Activated T-helper 9 cell treated with anti-CD3 and anti-CD28 coated beads, Interleukin-2, amount 50 U/mL, for 16 hours (primary cell): Measurements from ENCODE around the gene SCARB1.

Experiments
- DNase-seq: peaks from one replicate; pipeline ENCODE4 v3.0.0-alpha.2; 2020; ENCODE audit warnings: low read depth

Gene SCARB1

DNA sequence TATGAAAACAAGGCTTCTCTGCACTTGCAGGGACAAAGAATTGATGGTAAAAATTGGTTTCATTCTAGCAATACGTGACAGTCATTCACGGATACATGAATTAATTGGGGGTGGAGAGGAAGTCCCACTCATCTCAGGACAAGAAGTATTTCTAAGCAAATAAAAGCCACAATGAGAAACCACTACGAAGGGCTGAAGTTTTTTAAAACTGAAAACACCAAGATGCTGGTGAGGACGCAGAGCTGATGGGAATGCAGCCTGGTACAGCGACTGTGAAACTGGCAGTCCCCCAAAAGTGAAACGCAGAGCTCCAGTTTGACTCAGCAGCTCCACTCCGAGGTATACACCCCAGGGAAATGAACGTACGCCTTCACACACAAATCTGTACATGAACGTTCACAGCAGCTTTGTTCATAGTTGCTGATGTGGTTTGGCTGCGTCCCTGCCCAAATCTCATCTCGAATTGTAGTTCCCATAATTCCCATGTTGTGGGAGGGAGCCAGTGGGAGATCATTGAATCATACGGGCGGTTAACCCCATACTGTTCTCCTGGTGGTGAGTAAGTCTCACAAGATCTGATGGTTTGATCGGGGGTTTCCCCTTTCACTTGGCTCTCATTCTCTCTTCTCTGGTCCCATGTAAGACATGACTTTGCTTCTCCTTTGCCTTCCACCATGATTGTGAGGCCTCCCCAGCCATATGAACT is 89.0 kb downstream of the SCARB1 start:
- DNase-seq, result peak; percentile 62

DNA sequence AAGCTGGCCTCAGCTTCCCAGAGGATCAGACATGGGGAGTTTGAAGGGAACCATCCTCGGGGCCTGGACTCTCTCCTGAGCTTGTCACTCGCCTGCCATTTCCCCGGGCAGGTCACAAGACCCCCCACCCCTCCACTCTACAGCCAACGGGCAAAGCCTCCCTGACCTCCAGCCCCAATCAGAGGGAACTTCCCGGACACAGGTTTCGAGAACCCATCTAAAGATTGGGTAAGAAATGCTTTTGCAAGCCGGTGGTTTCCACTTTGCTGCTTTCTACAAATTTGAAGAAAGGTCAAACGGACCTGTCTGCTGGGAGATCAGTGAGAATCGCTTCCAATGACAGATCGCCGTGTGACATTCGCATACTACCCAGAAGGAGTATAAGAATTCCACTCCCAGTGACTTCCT is 89.6 kb downstream of the SCARB1 start:
- DNase-seq, result no peak

DNA sequence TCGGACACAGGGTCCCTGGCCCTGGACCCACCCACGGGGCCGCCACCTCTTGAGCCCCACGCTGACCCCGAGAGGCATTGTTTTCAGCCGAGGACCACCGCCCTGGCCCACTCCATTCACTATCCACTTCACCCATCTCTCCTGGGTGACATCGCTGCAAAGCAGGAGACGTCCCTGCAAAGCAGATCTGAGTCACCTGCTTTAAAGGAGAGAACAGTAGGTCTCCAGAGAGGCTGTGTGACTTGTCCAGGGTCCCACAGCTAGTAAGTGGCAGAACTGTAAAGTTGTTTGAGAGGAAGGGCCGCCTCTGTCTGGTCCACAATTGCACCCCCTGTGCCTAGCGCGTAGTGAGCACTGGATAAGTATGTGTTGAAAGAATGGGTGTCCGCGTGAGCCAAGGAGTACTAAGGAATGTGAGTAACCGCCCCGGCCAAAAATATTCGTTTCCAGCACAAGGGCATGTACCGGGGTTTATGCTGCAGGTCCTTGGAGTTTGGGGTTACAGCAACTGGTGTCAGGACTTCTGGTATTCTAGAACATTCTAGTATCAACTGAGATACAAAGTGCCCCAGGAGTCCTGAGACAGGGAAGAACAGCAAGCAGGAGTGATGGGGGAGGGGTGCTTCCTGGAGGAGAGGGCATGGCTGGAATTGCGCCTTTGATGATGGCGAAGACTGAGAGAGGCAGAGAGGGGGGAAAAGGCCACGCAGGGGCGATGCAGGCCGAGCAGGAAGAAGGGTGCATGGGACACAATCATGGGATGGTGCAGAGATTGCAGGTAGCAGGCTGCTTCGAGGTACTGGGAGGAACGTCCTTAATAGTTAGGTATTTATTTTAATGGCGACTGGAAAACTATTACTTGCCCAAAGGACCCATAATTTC is 91.1 kb downstream of the SCARB1 start:
- no peak for DNase-seq

DNA sequence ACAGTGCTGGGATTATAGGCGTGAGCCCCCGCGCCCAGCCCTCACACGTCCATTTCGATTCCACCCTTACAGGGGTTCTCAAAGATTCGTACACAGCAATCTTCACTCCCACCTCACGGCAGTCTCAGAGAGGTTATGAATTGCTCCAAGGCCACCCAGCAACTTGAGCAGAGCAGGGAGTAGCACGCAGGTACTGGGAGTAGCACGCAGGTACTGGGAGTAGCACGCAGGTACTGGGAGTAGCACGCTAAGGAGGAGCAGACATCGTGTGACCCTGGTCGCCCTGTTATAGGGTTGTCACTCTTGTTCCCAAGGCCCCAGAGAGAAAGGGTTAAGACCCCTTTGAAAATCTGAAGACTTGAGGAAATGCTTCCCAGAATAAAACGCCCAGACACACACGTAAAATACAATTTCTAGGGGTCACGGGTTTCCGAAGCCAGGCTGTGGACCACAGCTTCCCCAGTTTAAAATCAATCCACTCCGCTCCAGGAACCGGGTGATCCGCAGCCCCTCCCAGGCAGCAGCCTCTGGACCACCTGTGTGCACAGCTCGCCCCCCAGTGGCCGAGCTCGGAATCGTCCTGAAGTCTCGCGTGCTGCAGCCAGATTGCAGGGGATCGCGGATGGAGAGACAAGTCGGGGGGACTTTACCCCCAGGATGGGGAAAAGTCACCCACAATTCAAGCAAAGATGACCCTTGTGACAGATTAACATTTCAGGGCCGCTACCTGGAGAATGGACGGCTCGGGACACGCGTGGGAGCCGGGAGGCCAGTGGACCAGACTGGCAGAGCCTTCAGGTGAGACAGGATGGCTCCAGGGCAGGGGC is 92.0 kb downstream of the SCARB1 start:
- peak; percentile 73 for DNase-seq

DNA sequence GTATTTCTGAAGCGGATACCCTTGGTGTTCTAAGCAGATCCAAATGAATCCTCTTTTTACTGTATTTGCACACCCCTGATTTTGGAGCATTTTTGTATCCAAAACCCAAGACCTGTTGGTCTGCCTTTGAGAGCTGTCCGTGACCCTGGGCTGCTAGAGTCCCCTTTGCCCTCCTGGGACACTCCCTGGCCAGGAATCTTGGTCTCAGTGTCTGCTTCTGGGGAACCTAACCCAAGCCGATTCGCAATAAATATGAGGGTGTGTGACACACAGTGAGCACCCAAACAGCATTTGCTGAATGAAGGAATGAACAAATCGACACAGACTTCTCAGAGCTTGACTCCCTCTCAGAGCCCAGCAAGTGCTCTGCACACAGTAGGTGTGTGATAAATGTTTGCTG is 92.9 kb downstream of the SCARB1 start:
- no peak for DNase-seq

DNA sequence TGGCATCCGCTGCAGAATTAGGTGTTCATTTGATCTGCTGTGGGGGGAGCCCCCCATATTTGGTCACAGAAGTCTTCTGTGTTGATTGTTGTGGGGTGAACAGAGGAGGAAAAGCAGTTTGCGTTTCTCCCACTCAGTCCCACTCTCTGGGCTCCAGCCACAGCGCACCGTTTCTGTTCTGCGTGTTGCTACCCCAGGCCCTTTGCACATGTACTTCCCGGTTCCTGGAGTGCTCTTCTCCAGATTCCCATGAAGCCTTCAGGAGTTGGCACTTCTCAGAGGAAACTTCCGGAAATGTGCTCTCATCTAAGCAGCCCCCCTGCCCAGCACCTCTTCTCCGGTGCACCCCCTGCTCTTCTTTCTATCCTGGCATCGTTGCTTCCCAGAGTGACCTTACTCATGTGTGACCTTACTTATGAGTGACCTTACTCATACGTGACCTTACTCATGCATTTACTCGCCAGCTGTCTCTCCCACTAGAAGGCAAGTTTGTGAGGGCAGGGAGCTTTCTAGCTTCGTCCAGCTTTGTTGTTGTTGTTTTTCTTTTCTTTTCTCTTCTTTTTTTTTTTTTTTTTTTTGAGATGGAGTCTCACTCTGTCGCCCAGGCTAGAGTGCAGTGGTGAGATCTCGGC is 93.7 kb downstream of the SCARB1 start:
- DNase-seq, result no peak

DNA sequence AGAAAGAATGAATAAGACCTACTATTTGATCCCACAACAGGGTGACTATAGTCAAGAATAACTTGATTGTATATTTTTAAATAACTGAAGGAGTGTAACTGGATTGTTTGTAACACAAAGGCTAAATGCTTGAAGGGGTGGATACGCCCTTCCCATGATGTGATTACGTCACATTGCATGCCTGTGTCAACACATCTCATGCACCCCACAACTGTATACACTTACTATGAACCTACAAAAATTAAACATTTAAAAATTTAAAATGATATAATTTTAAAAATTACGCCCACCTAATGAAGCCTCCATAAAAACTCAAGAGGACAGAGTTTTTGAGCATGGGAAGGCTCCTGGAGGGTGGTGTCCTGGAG is 94.5 kb downstream of the SCARB1 start:
- DNase-seq, result no peak

DNA sequence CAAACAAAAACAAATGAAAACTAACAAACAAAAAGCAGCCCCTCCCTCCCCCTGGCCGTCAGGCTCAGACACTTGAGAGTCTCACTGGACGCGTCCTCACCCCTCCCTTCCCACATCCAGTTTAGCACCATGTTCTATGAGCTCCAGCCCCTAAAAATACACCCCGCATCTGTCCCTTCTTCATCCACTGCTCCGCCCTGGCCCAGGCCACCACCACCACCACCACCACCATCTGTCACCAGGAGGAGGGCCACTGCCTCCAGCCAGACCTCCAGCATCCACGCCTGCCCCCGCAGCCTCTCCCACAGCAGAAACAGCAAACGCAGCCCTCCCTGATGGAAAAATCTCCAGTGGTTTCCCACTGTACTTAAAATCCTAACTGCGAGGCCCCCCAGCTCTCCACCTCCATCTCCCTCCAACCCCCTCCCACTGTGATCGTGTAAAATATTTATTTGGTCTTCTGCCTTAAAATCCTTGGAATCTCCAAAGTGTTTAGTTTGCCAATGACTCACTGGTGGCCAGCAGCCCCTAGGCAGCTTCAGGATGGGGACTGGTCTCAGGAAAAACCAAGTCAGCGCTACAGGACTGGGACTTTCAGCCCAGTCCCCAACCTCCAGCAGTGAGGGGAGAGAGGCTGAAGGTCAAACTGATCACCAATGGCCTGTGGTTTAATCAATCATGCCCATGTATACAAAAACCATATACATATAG is 95.1 kb downstream of the SCARB1 start:
- DNase-seq, result no peak

DNA sequence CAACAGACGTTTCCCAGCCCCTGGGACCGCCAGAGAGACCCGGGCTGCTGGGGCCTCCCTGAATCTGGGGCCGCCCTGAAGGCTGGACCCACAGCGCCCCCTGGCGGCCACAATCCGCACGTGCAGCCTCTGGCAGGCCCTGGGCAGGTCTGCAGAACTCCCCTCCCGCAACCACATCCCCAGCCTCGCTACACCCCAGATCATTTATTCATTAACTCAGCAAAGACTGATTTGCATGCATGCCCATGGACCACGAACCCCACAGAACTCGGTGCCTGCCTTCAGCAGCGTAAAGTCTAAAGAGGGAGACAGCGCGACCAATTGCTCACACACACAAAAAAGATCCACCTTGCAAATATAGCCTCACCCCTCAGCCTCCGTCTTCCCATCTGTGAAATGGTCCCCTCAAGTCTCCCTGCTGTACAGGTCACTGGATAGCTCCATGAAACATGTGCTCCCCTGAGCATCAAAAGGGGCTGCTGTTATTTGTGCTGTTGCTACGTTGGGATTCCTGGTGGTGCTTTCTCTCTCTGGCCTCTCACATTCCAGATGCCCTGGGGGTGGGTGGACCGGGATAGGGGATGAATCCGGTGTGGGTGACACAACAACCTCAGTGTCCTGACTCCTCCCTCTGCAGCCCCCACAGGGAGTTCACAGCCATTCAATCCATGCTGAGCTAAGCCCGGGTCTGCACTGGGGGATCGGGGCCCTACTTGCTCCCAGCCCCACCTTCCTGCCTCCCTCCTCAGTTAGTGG is 96.4 kb downstream of the SCARB1 start:
- DNase-seq, result peak; percentile 77

DNA sequence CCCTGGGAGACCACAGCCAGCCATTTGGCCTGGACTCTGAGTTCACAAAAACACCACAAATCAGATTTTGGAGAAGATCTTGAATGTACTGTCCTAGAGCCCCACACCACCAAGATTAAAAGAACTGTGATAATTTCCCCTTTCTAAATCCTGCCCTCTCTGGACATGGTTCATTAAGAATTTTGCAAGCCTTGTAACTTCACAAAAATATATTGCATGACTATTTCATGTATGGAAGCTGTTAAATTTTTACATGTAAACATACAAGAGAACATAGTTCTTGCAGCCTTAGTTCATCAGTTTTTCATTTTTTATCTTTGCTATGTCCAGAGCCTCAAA is 97.0 kb downstream of the SCARB1 start:
- no peak for DNase-seq

DNA sequence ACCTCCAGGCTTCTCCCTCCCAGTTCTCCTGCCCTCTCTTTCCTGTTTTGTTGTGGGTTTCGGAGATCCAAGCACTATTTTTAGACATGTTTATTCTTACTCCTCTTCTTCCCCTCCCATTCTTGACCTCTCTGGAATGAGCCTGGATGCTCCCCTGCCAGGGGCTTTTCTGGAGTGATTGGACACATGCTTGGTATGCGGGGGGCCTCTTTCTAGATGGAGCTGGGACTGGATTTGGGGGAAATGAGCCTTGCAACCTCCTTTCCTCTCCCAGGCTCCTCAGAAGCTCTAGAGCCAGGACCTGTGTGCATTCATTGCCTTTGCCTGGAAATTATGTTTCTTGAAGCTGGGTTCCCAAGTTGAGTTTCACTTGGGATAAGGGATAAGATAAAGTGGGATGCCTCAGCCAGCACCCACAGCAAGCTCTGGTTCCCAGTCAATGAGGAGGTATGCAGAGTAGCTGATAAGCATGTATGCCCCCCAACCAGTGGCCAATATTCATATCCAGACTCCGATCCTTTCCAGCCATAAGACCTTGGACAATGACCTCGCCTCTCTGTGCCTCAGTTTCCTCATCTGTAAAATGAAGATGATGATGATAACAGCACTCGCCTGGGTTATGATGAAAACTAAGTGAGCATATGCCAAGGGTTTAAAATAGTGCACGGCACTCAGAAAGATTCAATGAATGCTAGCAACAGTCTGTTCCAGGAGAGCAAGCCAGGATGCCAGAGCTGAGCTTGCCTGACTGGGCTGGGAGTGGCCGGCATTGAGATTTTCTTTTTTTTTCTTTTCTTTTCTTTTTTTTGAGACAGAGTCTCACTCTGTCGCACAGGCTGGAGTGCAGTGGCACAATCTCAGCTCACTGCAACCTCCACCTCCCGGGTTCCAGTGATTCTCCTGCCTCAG is 97.8 kb downstream of the SCARB1 start:
- no peak for DNase-seq

DNA sequence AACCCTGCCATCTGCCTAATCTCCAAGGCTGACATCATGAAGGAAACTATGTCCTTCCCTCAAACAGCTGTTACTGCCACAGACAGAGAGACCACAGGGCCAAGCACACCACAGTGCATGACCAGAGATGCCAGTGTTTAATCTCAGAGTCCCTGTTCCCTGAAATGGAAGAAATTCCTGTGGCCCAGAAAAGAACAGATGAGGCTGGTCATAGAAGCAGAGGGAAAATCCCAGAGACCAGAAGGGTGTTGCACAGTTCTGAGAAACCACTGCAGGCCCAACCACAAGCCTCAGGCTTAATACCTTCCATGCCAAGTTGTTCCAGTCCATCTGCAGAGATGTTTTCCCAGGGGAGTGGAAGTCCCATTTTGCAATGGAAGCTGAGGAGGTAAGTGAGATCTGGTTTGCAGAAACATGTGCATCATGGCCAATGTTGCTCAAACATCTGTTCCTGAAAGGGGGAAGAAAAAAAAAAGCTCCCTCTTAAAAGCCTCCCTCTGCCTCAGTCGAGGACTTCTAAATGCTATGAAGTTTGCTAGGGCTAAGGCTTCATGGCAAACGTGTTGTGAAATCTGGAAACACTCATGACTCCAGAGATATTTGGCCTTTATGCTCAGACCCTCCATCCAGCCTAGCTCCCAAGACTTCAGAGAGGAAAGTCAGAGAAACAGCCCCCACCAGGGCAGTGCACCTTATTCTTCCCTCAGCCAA is 98.6 kb downstream of the SCARB1 start:
- no peak for DNase-seq

DNA sequence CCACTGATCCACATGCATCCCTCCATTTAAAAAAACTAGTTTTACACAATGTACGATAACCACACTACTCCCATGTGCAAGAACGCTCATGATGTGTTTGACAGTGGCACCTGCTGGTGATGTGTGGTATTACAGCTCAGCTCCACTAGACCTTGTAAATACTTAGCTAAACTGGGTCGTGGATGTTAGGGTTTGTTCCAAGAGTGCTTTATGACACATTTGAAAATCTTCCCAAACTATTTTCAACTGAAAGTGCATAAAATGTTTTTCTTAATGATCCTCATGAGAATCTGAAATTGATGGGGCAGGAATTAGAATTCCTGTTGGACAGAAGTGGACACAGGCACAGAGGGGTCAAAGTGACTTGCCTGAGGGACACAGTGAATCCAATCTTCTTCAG is 99.2 kb downstream of the SCARB1 start:
- no peak for DNase-seq

DNA sequence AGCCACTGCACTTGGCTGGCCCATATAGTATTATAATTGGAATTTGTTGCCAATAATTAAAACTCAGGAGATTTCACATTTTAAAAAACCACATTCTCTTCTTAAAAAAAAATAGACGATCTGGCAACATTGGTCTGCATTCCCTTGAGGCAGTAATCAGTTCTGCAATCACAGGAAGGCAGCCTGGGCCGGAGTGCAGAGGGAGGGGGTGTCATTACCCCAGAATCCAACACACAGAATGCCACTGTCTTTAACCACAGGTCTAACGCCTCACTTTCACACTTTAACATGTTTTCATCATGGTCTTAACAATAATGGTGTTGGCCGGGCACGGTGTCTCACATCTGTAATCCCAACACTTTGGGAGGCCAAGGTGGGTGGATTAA is 100.1 kb downstream of the SCARB1 start:
- no peak for DNase-seq

DNA sequence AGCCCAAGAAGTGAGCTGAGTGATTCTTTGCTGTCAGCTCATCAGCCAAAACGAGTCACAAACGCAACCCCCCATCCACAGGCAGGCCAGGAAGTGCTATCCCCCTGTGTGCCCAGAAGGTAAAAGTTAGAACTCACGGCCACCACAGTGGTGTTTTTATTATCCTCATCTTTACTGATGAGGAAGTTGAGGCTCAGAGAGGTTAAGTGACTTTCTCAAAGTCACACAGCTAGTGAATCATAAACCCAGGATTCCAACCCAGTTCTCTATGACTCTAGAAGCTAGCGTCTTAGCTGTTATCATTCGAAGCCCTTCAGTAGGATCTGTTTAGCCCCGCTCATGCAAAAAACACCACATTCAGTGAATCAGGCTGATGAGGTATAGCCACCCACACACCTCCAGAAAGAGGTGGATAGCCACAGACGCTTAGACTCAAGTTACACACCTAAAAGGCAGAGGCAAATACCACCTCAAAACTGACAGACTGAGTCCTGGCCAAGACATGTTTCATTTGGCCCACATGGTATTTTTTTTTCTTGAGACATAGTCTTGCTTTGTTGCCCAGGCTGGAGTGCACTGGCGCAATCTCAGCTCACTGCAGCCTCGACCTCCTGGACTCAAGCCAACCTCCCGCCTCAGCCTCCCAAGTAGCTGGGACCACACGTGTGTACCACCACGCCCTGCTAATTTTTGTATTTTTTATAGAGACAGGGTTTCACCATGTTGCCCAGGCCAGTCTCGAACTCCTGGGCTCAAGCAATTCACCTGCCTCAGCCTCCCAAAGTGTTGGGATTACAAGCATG is 100.7 kb downstream of the SCARB1 start:
- no peak for DNase-seq

DNA sequence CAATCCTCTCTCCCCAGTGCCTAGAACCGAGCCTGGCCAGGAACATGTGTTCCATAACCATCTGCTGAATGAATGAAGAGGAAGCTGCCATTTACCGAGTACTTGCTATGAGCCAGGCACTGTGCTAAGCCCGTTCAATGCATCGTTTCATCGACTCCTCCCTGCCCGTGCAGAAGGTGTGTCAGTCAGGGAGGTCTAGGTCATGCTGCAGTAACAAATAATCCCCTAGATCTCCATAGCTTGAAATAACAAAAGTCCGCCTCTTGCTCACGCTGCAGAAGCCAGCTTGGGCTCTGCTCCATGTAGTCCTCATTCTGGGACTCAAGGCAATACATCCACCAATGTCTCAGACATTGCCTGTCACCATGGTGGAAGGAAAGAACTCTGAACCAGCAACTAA is 101.3 kb downstream of the SCARB1 start:
- DNase-seq, result no peak

DNA sequence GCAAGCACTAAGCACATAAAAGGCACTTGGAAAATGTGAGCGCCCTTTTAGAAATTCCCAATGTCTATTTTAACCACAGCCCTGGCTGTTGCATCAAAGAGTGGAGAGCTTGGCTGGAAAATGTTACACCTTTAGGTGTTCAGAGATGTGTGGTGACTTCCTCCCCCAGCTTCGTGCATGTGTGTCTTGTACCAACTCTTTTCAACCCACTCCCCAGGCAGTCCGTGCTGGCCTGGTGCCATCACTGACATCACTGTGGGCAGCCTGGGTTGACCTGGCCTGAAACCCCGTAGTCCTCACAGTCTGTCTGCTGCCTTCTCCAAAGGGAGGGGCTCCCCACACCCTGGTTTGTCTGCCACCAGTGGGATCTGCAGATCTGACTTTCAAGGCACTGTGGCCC is 101.8 kb downstream of the SCARB1 start:
- DNase-seq, result no peak

DNA sequence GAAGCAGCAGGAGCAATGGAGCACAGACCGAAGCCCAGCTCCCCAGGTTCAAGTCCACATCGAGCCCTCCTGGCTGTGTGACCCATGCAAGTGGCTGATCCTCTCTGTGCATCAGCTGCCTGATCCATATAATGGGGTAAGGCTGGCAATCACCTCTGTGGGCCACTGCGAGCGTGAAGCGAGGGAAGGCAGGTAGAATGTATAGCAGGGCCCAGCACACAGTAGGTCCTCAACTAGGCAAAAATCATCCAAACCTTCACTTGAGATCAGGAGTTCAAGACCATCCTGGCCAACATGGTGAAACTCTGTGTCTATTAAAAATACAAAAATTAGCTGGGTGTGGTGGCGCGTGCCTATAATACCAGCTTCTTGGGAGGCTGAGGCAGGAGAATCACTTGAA is 102.6 kb downstream of the SCARB1 start:
- DNase-seq, result no peak
